NCI-H146 (cell line): ENCODE measurements around the gene PGF.
A peak's percentile ranks its signal among the peaks of the same experiment; 100 is the strongest.

ENCODE experiments used
- DNase-seq: peaks from one replicate; lab custom pipeline; 2025; lab: John Stamatoyannopoulos, UW

Gene PGF

GRCh38 chr14:74978416-74978947, 23.1 kb upstream of the PGF start:
- DNase-seq = peak; percentile 77

- no peak for DNase-seq
These were observed 22.5 kb upstream of the PGF start for GRCh38 chr14:74977901-74978385.

DNA sequence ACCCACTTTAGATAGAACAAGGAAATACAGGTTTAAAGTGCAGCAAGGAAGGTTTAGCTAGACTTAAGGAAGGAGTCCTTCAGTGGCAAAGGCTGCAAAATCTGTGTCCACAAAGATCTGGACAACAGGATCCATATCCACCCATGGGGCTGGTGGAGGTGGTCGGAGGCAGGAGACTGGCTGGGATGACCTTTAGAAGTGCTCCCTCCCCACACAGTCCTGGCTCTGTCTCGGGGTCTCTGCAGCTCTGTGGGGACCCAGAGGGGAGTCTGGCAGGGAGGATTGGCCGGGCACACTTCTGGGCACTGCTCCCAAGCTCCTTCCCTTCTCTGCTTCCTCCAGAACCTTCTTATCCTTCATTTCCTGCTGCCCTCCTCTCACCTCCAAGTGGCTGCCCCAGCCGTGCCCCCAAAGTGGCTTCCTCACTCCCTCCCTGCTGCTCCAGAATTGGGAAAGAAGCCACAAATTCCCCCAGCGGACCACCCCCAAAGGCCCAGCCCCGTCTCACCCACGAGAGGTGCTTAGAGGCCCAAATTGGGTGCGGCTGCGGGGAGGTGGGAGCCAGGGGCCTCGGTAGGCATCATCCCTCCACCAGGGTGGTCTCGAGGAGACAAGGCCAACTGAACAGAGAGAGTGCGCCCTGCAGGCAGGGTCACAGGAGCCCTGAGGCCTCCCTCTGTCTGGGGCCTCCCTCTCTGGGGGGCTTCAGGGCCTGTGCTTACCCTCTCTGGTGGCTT, 21.9 kb upstream of the PGF start:
- no peak for DNase-seq

DNA sequence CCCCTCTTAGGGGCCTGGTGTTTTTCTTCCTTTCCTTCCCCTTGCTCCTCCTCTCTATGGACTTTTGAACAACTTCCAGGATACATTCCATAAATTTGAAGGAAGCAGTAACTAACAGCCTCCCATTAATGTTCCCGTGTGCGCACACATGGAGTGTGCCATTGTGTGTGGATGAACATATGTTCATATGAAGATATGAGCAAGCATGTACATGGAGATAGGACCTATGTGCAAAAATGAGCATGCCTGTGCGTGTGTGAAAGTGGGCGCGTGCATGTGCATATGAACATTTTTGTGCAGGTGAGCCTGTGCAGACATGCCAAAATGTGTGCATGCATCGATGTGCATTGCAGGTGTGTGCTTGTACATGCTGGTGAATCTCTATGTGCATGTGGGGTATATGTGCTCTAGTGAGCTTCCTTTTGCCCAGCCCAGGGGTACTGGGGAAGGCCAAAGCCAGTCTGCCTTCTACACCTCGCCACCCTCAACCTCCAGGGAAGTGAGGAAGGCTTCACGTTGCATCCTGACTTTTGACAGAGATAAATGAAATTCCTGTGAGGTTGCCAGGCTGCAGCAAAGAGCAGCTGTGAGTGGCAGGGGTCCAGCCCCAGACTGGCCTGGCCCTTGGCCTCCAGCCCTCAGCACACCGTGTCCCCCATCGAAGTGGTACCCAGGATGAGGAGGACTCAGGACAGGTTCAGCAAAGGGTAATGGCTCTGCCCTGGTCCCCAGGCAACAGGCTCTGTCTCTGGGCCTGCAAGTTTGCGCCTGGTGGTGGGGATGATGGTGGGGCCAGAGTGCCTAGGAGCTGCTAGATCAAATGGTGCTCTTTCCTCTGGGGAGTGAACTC, 21.1 kb upstream of the PGF start:
- DNase-seq = no peak

DNA sequence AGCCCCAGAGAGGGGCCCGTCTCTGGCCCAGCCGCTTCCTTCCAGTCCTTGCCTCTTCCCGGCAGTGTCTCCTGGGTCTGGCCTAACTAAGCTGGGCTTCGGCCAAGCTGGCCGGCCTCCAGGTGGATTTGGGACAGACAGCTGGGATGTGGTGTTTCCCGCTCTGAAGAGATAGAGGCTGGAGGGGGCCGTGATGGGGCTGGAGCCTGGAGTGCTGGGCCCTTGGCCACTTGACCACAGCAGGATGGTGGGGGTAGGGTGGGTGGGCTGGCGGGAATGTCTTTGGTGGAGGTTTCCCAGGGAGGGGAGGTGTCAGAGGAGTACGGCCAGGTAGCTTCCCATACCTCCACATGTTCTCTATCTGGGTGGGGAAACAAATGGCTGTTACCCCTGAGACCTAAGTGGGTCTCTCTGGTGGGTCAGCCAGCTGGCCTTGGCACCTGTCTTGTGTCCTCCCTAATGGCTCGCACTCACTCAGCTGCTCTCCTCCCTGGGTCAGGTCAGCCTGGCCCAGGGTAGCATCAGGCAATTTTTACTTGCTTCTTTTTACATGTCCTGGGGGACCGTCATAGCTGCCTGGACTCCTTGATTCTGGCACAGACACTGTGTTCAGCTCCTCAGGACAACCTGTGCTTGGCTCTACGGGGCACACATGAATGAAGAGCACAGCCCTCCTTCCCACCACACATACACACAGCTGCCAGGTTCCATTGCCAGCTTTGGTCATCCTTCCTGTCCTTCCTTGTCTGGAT, 19.8 kb upstream of the PGF start:
- DNase-seq = no peak

DNA sequence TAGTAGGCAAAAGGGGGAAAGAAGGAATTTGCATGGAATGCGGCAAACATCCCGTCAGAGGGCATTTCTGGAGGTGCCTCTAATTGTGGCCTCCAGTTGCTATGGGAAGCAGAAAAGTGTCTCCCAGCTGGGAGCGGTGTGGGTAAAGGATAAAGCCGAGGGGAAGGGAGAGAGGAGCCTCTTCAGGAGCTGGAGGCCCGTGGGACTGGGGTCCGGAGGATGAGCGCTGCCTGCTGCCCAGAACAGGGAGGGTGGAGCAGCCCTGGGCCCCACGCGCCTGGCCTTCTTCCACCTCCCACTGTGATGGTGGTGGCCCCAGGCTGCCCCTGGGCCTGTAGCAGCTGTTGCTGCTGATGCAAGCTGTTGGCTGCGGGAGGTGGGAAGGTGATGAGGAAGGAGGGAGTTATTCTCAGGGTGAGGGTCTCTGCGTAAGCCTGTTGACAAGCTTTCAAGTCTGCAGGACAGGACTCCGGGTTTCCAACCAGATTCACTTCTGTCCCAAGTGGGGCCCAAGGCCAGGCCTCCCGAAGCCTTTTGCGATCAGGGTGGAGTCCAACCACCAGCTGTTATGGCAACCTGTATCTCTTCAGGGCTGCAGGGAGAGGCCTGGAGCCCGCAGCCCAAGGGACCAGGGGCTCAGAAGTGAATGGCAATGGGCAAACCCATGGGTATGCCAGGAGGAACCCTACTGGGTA, 19.1 kb upstream of the PGF start:
- DNase-seq = no peak

GRCh38 chr14:74973905-74974363, 18.5 kb upstream of the PGF start:
- DNase-seq = no peak

- DNase-seq = peak; percentile 25
These were observed 17.7 kb upstream of the PGF start for GRCh38 chr14:74973003-74973653.

GRCh38 chr14:74968811-74969210, 13.4 kb upstream of the PGF start:
- DNase-seq = no peak

GRCh38 chr14:74965486-74966153, 10.2 kb upstream of the PGF start:
- DNase-seq = no peak

- no peak for DNase-seq
These were observed 9.5 kb upstream of the PGF start for GRCh38 chr14:74964787-74965485.

GRCh38 chr14:74963705-74964271, 8.4 kb upstream of the PGF start:
- no peak for DNase-seq

- no peak for DNase-seq
These were observed 7.8 kb upstream of the PGF start for GRCh38 chr14:74963178-74963704.

DNA sequence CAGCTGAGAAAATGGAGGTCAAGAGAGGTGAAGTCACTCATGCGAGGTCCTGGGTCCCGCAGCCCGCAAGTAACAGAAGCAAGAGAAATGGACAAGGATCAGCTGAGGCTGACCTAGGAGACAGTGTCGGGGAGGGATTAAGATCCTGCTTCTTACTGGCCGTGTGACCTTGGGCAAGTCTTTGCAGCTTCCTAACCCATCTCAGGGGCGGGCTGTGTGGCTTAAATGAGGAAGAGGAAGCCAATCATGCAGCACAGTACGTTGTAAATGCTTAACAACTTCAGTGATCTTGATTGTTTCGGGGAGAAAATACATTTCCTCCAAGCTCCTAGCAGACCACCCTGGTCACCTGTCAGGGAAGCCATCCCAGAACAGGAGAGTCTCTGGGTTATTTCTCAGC, 7.1 kb upstream of the PGF start:
- DNase-seq = no peak

- no peak for DNase-seq
These were observed 6.6 kb upstream of the PGF start for GRCh38 chr14:74962046-74962445.

DNA sequence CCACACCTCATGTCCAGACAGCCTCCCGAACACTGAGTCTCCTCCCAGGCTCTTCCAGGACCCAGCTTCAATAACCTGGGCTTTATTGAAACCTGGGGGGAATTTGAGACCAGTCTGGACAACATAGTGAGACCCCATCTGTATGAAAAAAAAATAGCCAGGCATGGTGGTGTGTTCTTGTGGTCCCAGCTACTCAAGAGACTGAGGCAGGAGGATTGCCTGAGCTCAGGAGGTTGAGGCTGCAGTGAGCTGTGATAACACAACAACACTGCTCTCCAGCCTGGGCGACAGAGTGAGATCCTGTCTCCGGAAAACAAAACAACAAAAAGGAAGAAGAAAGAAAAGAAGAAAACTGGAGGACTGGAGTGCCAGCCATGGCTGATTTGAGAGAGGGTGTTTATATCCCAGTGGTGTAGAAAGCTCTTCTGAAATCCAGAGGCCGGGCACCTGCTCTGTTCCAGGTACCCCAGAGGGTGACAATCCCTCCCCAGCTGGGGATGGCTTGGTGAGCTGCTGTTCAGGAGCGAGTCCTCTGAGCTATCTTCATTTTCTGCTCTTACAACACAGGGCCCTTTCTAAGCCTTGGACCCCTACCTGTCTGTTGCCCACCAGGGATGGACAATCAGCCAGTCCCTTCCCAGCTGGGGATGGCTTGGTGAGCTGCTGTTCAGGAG, 6.0 kb upstream of the PGF start:
- no peak for DNase-seq

- DNase-seq = no peak
These were observed 5.3 kb upstream of the PGF start for GRCh38 chr14:74960736-74961135.

DNA sequence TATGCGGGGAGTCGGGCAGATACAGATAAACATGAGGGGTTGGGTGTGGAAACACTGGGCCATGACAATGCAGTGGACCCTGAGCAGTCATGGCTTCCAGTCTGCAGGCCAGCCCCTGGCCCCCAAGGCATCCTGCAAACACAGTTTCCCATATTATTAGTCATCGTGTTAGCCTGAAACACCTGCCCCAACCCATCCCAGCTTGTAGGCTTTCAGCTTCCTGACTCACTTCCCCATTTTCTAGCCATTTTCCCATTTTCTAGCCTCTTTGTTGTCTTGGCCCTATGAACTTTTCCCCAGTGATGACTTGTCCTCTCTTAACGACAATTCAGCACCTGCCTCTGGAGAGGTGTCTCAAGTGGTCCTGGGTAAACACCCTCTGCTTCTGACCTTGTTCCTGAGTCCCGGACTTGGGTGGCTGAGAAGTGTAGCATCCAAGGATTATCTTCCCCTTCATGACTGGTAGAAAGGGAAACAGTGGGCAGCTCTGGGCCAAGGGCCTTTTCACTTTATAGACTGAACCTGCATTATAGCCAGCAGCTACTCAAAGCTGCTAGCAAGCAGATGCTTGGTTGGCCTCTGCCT, 4.3 kb upstream of the PGF start:
- DNase-seq = no peak
